Activated CD8-positive, alpha-beta T cell treated with anti-CD3 and anti-CD28 coated beads for 36 hours (primary cell): ENCODE measurements around the gene SETBP1. TPM values are rescaled to one million over a fixed set of nuclear protein-coding genes. Genes with fewer than 3 reads are reported as not detected.

Experiments used
- ATAC-seq: fragments of 200-7000 bp; cut with Tn5 transposase; one replicate; pipeline ENCODE4 v1.10.0; 2021; ENCODE audit warnings: mild to moderate bottlenecking, moderate library complexity
- CTCF ChIA-PET: fragments of 350-600 bp; sonication (Branson Sonifier 250); formaldehyde crosslinking; loops from one replicate; lab custom pipeline; 2021; ENCODE audit warnings: antibody characterized with exemption; lab: Charles Lee
- POLR2A ChIA-PET: fragments of 350-600 bp; sonication (Branson Sonifier 250); formaldehyde crosslinking; loops from one replicate; lab custom pipeline; 2021; ENCODE audit warnings: antibody characterized with exemption; lab: Charles Lee
- DNase-seq: peaks from one replicate; pipeline ENCODE4 v3.0.0-alpha.2; 2020
- H3K27ac Mint-ChIP-seq: one replicate; pipeline ENCODE4 v1.8.0; 2021; ENCODE audit warnings: mild to moderate bottlenecking, mixed read lengths
- H3K27me3 Mint-ChIP-seq: one replicate; pipeline ENCODE4 v1.8.0; 2021; ENCODE audit warnings: mixed read lengths
- H3K36me3 Mint-ChIP-seq: one replicate; pipeline ENCODE4 v1.8.0; 2021; ENCODE audit warnings: low read depth, mixed read lengths
- H3K4me1 Mint-ChIP-seq: one replicate; pipeline ENCODE4 v1.8.0; 2021; ENCODE audit warnings: low read depth, mixed read lengths
- H3K4me3 Mint-ChIP-seq: one replicate; pipeline ENCODE4 v1.8.0; 2021; ENCODE audit warnings: mild to moderate bottlenecking, moderate library complexity, mixed read lengths
- H3K9me3 Mint-ChIP-seq: one replicate; pipeline ENCODE4 v1.8.0; 2021; ENCODE audit warnings: mixed read lengths
- CTCF ChIP-seq: fragments of 200-600 bp; IDR thresholded peaks from one replicate; pipeline ENCODE4 v1.8.0; 2022; ENCODE audit warnings: antibody characterized with exemption, mild to moderate bottlenecking
- intact Hi-C: fragments of 100-400 bp; cut with micrococcal nuclease; formaldehyde crosslinking; loops from one replicate; pipeline ENCODE4 v1.10.0; 2022
- total RNA-seq, 2 experiments: library from RNA; stranded (reverse); gene quantifications; one replicate each; pipeline ENCODE4 v1.2.3, GENCODE V29; 2021

The SETBP1 gene
- total RNA-seq, 2 experiments from 2014 or later: 10.2 to 10.4 TPM

DNA sequence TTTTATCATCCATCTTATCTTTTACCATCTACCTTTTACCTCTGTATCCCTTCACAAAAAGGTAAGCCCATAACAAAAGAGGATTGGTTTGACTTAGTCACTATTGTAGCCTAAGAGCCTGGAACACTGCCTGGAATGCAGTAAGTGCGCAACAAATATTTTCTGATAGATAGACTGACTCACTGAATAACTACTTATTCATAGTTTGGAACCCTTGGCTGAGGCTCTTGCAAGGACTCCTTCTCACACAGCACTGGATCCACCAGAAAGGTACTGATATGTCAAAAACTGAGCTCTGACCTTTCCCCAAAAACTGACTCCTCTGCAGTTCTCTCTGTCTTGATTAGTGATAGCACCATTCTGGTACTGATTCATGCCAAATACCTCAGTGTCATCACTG lies 426.7 kb downstream of the SETBP1 start:
- intact Hi-C loops: loop anchor here (10.0 kb wide), 1 partner anchor 277 kb away; no protein-coding TSS in a partner anchor
- TF ChIP-seq CTCF: no peak
- Mint-ChIP-seq H3K9me3 (no peaks in the 10 kb centered on the region), H3K36me3 (no peaks in the 10 kb centered on the region), H3K27ac (no peak overlapping the region), H3K4me1 (peaks cover 2% of the 10 kb centered on the region), H3K27me3 (peaks cover 2% of the 10 kb centered on the region), H3K4me3 (no peak overlapping the region)
- DNase-seq (no peak), ATAC-seq (no peak)
- ChIA-PET POLR2A (no interaction called here), CTCF (no interaction called here)

DNA sequence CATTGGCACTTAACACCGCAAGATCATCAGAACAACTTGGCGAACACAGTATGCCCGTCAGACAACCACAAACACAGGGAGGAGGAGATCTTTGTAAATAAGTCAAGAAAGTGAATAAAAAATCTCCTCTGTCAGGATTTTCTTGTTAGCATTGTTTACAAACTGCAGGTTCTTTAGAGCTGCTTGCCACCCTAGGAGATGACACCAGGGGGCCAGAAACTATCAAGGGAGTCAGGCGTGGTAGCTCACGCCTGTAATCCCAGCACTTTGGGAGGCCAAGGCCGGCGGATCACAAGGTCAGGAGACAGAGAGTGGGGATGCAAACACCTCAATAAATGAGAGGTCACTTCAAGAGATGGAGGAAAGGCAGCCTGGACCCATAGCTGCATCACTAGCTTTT lies 428.1 kb downstream of the SETBP1 start:
- no peak for TF ChIP-seq CTCF
- intact Hi-C loops: loop anchor here (10.0 kb wide), 1 partner anchor 276 kb away; no protein-coding TSS in a partner anchor

DNA sequence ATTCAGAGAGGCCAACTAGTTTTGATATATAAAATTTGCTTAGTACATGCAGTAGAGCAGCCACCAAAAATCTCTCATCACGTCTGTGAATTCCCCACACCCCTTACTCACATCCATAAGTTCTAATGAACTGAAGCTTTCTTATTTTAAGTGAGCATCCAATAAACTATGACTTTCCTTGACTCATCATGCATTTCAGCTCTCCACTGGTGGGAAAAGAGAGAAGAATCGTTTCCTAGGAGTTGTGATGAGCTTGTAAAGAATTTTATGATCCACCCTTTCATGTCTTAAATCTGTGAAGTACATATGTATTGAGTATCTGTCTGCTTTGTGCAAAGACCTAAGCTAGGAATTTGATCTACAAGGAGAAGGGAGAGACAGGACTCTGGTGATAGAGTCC lies 428.6 kb downstream of the SETBP1 start:
- TF ChIP-seq CTCF: no peak
- ATAC-seq (no peak), DNase-seq (no peak)
- ChIA-PET CTCF (no interaction called here), POLR2A (no interaction called here)
- intact Hi-C loops: loop anchor here (10.0 kb wide), 1 partner anchor 276 kb away; no protein-coding TSS in a partner anchor
- H3K4me3 Mint-ChIP-seq: no peak overlapping the region
- H3K27ac Mint-ChIP-seq: no peak overlapping the region
- H3K9me3 Mint-ChIP-seq: no peaks in the 10 kb centered on the region
- H3K27me3 Mint-ChIP-seq: peaks cover 6% of the 10 kb centered on the region
- H3K4me1 Mint-ChIP-seq: peaks cover 2% of the 10 kb centered on the region
- no peaks in the 10 kb centered on the region for H3K36me3 Mint-ChIP-seq

More for the DNA sequence above, 428.1 kb downstream of the SETBP1 start:
- DNase-seq: no peak
- ChIA-PET POLR2A (no interaction called here), CTCF (no interaction called here)
- no peak overlapping the region for H3K27ac Mint-ChIP-seq
- H3K4me1 Mint-ChIP-seq: peaks cover 2% of the 10 kb centered on the region
- no peaks in the 10 kb centered on the region for H3K9me3 Mint-ChIP-seq
- no peak overlapping the region for H3K4me3 Mint-ChIP-seq
- ATAC-seq: no peak
- no peaks in the 10 kb centered on the region for H3K36me3 Mint-ChIP-seq
- peaks cover 6% of the 10 kb centered on the region for H3K27me3 Mint-ChIP-seq

DNA sequence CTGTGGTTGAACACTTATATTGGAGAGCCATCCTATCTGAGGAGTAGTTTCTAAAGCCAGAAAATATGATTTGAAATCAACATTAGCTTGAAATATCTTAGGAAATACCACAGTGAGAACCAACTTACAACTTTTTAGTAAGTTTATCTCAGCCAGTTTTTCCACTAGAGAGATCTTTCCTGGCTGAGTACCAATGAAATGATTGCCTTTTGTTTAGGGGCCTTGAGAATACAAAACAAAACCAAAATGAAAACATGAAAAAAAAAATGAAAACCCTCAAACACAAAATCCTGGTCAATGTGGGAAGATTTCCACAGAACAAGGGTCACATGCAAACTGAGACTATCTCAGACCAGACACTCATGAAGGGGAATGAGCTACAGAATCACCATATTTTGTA lies 429.0 kb downstream of the SETBP1 start:
- TF ChIP-seq CTCF: no peak
- POLR2A ChIA-PET: no interaction called here

DNA sequence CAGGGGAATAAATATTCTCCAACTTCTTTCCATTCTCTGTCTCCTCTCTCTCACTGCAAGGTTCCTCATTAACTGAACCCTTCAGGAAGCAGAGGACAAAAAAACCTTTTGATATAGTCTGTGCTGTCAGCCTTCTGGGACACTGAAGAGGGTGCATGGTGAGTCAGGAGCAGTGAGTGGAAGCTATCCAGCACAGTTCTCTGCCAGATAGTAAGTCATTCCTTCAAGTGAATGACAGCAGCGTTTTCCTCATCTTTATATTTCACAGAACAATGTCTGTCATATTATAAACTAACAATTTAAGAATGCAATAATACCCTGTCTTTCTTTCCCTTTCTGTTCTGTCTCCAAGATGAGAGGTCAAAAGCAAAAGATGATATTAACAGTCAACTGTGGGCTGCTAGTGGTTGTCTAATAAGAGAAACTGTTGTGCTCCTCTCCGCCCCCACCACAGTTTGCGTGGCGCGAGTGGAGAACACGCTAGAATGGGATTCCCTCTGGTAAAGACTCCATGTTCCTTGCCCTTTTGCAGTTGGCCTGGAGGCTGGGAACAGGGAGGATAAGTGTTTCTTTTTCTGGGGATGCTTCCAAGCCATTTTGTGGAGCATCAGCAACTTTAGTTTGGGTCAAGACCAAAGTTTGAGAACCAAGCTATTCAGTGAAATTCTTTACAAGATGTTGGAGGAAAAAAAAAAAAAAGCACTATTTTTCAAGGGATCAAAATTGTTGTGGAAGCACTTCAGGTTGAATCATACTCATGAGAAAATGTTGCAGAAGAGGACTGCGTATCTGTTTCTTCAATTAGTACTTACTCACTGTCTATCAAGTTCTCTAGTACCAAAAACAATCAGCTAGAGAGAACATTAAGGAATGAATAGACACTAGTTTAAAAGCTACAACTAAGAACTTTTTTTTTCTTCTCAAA lies 430.2 kb downstream of the SETBP1 start:
- intact Hi-C loops: no loop called here
- TF ChIP-seq CTCF: no peak
- no peak overlapping the region for H3K4me3 Mint-ChIP-seq
- H3K27me3 Mint-ChIP-seq: peaks cover 6% of the 10 kb centered on the region
- no peaks in the 10 kb centered on the region for H3K36me3 Mint-ChIP-seq
- CTCF ChIA-PET: interaction anchor here (1.5 kb wide), 1 partner anchor 8 kb away, joined by 3 read pairs; no protein-coding TSS in a partner anchor
- no peak for ATAC-seq
- no peak for DNase-seq
- H3K4me1 Mint-ChIP-seq: peaks cover 2% of the 10 kb centered on the region
- H3K9me3 Mint-ChIP-seq: no peaks in the 10 kb centered on the region
- H3K27ac Mint-ChIP-seq: no peak overlapping the region
- POLR2A ChIA-PET: no interaction called here

More for the DNA sequence above, 429.0 kb downstream of the SETBP1 start:
- CTCF ChIA-PET: interaction anchor here (1.5 kb wide), 1 partner anchor 9 kb away, joined by 3 read pairs; no protein-coding TSS in a partner anchor
- intact Hi-C loops: loop anchor here (10.0 kb wide), 1 partner anchor 275 kb away; no protein-coding TSS in a partner anchor
- no peak overlapping the region for H3K4me3 Mint-ChIP-seq
- H3K9me3 Mint-ChIP-seq: no peaks in the 10 kb centered on the region
- no peak for ATAC-seq
- H3K4me1 Mint-ChIP-seq: peaks cover 2% of the 10 kb centered on the region
- no peak overlapping the region for H3K27ac Mint-ChIP-seq
- H3K27me3 Mint-ChIP-seq: peaks cover 6% of the 10 kb centered on the region
- H3K36me3 Mint-ChIP-seq: no peaks in the 10 kb centered on the region
- no peak for DNase-seq
